IMR-90 (cell line): ENCODE data around the gene RASSF4. TPM values are rescaled to one million over a fixed set of nuclear protein-coding genes. Genes with fewer than 3 reads are reported as not detected.

ENCODE experiments used
- ATAC-seq: fragments of 200-7000 bp; cut with Tn5 transposase; 2 replicates; pipeline ENCODE4 v1.9.1; 2020; ENCODE audit warnings: low read depth, mild to moderate bottlenecking, moderate library complexity
- BruUV-seq: library from RNA; stranded (reverse); fragments of 400-500 nt; replicated peaks from 2 replicates; lab custom pipeline; 2021; lab: Mats Ljungman, UMichigan
- CTCF ChIA-PET: fragments of 300-600 bp; formaldehyde crosslinking; extraction: SDS; loops from one replicate; lab custom pipeline; 2021; ENCODE audit warnings: antibody characterized with exemption; lab: Yijun Ruan, JAX
- POLR2A ChIA-PET: fragments of 300-600 bp; sonication (Branson Sonifier 250); formaldehyde crosslinking; loops from one replicate; lab custom pipeline; 2022; ENCODE audit warnings: antibody characterized with exemption; ENCODE audit not compliant: unreplicated experiment; lab: Charles Lee
- DNase-seq: peaks from one replicate; pipeline ENCODE4 v3.0.0; 2013
- H2AFZ ChIP-seq: replicated peaks from 2 replicates; pipeline ENCODE3; 2013; ENCODE audit warnings: low read length, mild to moderate bottlenecking; ENCODE audit not compliant: poor library complexity
- H2AK5ac ChIP-seq: 2 replicates; pipeline ENCODE4 v1.6.1; 2013; ENCODE audit warnings: low read depth, low read length, inconsistent platforms
- H2AK9ac ChIP-seq: replicated peaks from 2 replicates; pipeline ENCODE3; 2013; ENCODE audit warnings: mild to moderate bottlenecking, low read depth, low read length, moderate library complexity; ENCODE audit not compliant: poor library complexity
- H2BK120ac ChIP-seq: 2 replicates; pipeline ENCODE4 v1.6.1; 2013; ENCODE audit warnings: low read depth, low read length, inconsistent platforms
- H2BK15ac ChIP-seq: 3 replicates; pipeline ENCODE4 v1.6.1; 2013; ENCODE audit warnings: low read depth, low read length, inconsistent platforms
- H2BK20ac ChIP-seq: 2 replicates; pipeline ENCODE4 v1.6.1; 2013; ENCODE audit warnings: low read depth, mild to moderate bottlenecking, inconsistent platforms, low read length, moderate library complexity
- H2BK5ac ChIP-seq: 2 replicates; pipeline ENCODE4 v1.6.1; 2013; ENCODE audit warnings: mild to moderate bottlenecking, low read depth, low read length, inconsistent platforms; ENCODE audit not compliant: poor library complexity, severe bottlenecking
- H3K14ac ChIP-seq: replicated peaks from 2 replicates; pipeline ENCODE4 v1.6.1; 2013; ENCODE audit warnings: low read depth, low read length, inconsistent platforms
- H3K18ac ChIP-seq: 2 replicates; pipeline ENCODE4 v1.6.1; 2013; ENCODE audit warnings: low read depth, low read length, control low read depth
- H3K23ac ChIP-seq: 2 replicates; pipeline ENCODE4 v1.6.1; 2013; ENCODE audit warnings: low read depth, low read length, inconsistent platforms
- H3K27ac ChIP-seq: 2 replicates; pipeline ENCODE4 v1.5.1; 2013; ENCODE audit warnings: mild to moderate bottlenecking, control low read depth, low read length; ENCODE audit not compliant: insufficient read depth
- H3K27me3 ChIP-seq: 2 replicates; pipeline ENCODE4 v1.6.1; 2013; ENCODE audit warnings: low read length; ENCODE audit not compliant: control insufficient read depth, insufficient read depth
- H3K36me3 ChIP-seq: 2 replicates; pipeline ENCODE4 v1.6.1; 2013; ENCODE audit warnings: low read length, mixed read lengths; ENCODE audit not compliant: control insufficient read depth, insufficient read depth
- H3K4ac ChIP-seq: 2 replicates; pipeline ENCODE4 v1.6.1; 2013; ENCODE audit warnings: low read depth, low read length, inconsistent platforms
- H3K4me1 ChIP-seq: 2 replicates; pipeline ENCODE4 v1.6.1; 2013; ENCODE audit warnings: low read length, mixed read lengths; ENCODE audit not compliant: control insufficient read depth, insufficient read depth
- H3K4me2 ChIP-seq: 2 replicates; pipeline ENCODE4 v1.6.1; 2013; ENCODE audit warnings: low read depth, mild to moderate bottlenecking, control low read depth, low read length, moderate library complexity
- H3K4me3 ChIP-seq: 2 replicates; pipeline ENCODE4 v1.5.1; 2013; ENCODE audit warnings: low read depth, mild to moderate bottlenecking, control low read depth, low read length, moderate library complexity; ENCODE audit not compliant: insufficient read depth
- H3K56ac ChIP-seq: 2 replicates; pipeline ENCODE4 v1.6.1; 2013; ENCODE audit warnings: low read length, inconsistent platforms; ENCODE audit not compliant: insufficient read depth; ENCODE audit errors: extremely low read depth
- H3K79me1 ChIP-seq, 2 experiments: 2 replicates each; pipeline ENCODE4 v1.6.1; 2013; ENCODE audit warnings: low read length in 2 of 2, inconsistent platforms in 1 of 2, low read depth in 1 of 2
- H3K9ac ChIP-seq: 2 replicates; pipeline ENCODE4 v1.6.1; 2013; ENCODE audit warnings: low read depth, low read length, control low read depth
- H3K9me1 ChIP-seq: 2 replicates; pipeline ENCODE4 v1.6.1; 2013; ENCODE audit warnings: low read length, inconsistent platforms; ENCODE audit not compliant: insufficient read depth
- H3K9me3 ChIP-seq: 2 replicates; pipeline ENCODE4 v1.6.1; 2013; ENCODE audit warnings: low read length; ENCODE audit not compliant: control insufficient read depth, insufficient read depth
- H4K20me1 ChIP-seq: 2 replicates; pipeline ENCODE4 v1.6.1; 2013; ENCODE audit warnings: low read length, inconsistent platforms; ENCODE audit not compliant: insufficient read depth
- H4K5ac ChIP-seq: 2 replicates; pipeline ENCODE4 v1.6.1; 2013; ENCODE audit warnings: mild to moderate bottlenecking, low read depth, low read length, control low read depth
- H4K8ac ChIP-seq, 2 experiments: 2 replicates each; pipeline ENCODE4 v1.6.1; 2013; ENCODE audit warnings: low read depth in 2 of 2, low read length in 2 of 2, control low read depth in 1 of 2, inconsistent platforms in 1 of 2
- H4K91ac ChIP-seq: 2 replicates; pipeline ENCODE4 v1.6.1; 2013; ENCODE audit warnings: low read depth, low read length, inconsistent platforms; ENCODE audit not compliant: insufficient read depth
- BHLHE40 ChIP-seq: fragments of 150-350 bp; IDR thresholded peaks from 2 replicates; pipeline ENCODE4 v1.6.1; 2016; ENCODE audit warnings: mild to moderate bottlenecking, low read depth, low read length
- CEBPB ChIP-seq: IDR thresholded peaks from 2 replicates; pipeline ENCODE4 v1.6.1; 2012; ENCODE audit warnings: low read depth, low read length, improper control_type of control experiment
- FOS ChIP-seq: fragments of 150-350 bp; IDR thresholded peaks from 2 replicates; pipeline ENCODE4 v1.6.1; 2016; ENCODE audit warnings: low read depth, low read length
- MAFK ChIP-seq: IDR thresholded peaks from 2 replicates; pipeline ENCODE4 v1.6.1; 2012; ENCODE audit warnings: low read depth, low read length, improper control_type of control experiment
- MXI1 ChIP-seq: IDR thresholded peaks from 2 replicates; pipeline ENCODE4 v1.6.1; 2012; ENCODE audit warnings: low read depth, mild to moderate bottlenecking, low read length, moderate library complexity, borderline replicate concordance
- NFE2L2 ChIP-seq: fragments of 150-350 bp; IDR thresholded peaks from 2 replicates; pipeline ENCODE4 v1.6.1; 2016; ENCODE audit warnings: low read depth, mild to moderate bottlenecking, low read length
- POLR2A ChIP-seq: IDR thresholded peaks from 2 replicates; pipeline ENCODE4 v1.6.1; 2012; ENCODE audit warnings: mild to moderate bottlenecking, low read depth, low read length
- RAD21 ChIP-seq: IDR thresholded peaks from 2 replicates; pipeline ENCODE4 v1.6.1; 2012; ENCODE audit warnings: low read length, improper control_type of control experiment
- RCOR1 ChIP-seq: IDR thresholded peaks from 2 replicates; pipeline ENCODE4 v1.6.1; 2012; ENCODE audit warnings: mild to moderate bottlenecking, low read length, improper control_type of control experiment; ENCODE audit not compliant: insufficient replicate concordance
- SMC3 ChIP-seq: fragments of 150-350 bp; IDR thresholded peaks from 2 replicates; pipeline ENCODE4 v1.6.1; 2016; ENCODE audit warnings: low read depth, mild to moderate bottlenecking, antibody characterized with exemption, low read length, moderate library complexity
- WGBS, 2 experiments: methylation state at CpG; one replicate each; pipeline versions ENCODE4 v1.1.5 to v1.1.7; 2013; ENCODE audit warnings: missing lambda C conversion rate in 2 of 2; ENCODE audit not compliant: insufficient read length in 1 of 2; ENCODE audit errors: extremely low coverage in 2 of 2; 5-methylcytosine and 5-hydroxymethylcytosine counted together
- dilution Hi-C: fragments of 300-500 bp; cut with HindIII; formaldehyde crosslinking; loops from one replicate; pipeline ENCODE4 v1.14.3; 2018; ENCODE audit warnings: low sequenced_read_pairs; ENCODE audit not compliant: unreplicated experiment
- in situ Hi-C: fragments of 300-500 bp; cut with MboI; formaldehyde crosslinking; loops from 3 replicates; pipeline ENCODE4 v1.14.3; 2019; ENCODE audit warnings: low sequenced_read_pairs, inconsistent platforms, mixed read lengths
- intact Hi-C: fragments of 100-400 bp; cut with micrococcal nuclease; formaldehyde crosslinking; loops from 2 replicates; pipeline ENCODE4 v1.10.0; 2022
- polyA plus RNA-seq, 3 experiments: library from polyadenylated mRNA; depleted of rRNA; stranded (reverse); fragments of >200 nt; gene quantifications; 2 replicates each; pipeline ENCODE4 v1.2.3, GENCODE V29; 2012; ENCODE audit warnings: low replicate concordance in 1 of 3
- total RNA-seq: library from RNA; depleted of rRNA; stranded (reverse); fragments of >200 nt; gene quantifications from 2 replicates; pipeline ENCODE4 v1.2.3, GENCODE V29; 2012
- TF ChIP-seq, protein P1 (sequence below): conservative IDR thresholded peaks from 2 replicates; pipeline ENCODE4 v1.5.1; 2012; ENCODE audit warnings: mild to moderate bottlenecking, low read depth, low read length, improper control_type of control experiment
- TF ChIP-seq, protein P2 (sequence below): fragments of 150-350 bp; IDR thresholded peaks from 2 replicates; pipeline ENCODE4 v1.6.1; 2017; ENCODE audit warnings: mild to moderate bottlenecking, antibody characterized with exemption, low read length, low read depth

RASSF4 gene
- total and polyA plus RNA-seq, 2 of the 4 experiments (the other 2 are of a cell fraction), result 5.9 to 8.6 TPM

DNA sequence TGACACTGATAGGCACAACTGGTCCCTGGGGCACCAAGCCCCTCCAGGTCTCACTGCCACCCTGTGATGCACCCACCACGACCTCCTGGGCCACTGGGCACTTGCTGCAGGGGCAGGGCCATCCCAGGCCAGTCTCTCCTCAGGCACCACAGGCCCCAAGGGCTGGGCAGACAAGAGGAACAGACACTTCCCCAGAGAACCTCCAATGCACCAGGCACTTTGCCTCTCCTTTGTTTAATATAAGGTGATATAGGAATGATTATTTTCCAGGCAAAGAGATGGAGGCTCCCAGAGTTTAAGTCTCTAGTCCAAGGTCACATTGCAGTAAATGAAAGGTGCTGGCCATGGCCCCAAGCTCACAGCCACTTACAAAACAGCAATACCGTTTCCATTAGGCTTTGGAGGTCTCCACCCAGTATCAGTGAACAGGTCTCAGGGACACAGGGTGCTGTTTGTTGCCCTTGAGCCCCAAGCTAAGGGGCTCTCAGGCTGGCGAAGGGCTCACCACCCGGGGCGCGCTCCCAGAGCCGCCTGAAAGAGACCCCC lies 14.6 kb downstream of the RASSF4 start (continued):
- TF ChIP-seq NFE2L2, result no peak

DNA sequence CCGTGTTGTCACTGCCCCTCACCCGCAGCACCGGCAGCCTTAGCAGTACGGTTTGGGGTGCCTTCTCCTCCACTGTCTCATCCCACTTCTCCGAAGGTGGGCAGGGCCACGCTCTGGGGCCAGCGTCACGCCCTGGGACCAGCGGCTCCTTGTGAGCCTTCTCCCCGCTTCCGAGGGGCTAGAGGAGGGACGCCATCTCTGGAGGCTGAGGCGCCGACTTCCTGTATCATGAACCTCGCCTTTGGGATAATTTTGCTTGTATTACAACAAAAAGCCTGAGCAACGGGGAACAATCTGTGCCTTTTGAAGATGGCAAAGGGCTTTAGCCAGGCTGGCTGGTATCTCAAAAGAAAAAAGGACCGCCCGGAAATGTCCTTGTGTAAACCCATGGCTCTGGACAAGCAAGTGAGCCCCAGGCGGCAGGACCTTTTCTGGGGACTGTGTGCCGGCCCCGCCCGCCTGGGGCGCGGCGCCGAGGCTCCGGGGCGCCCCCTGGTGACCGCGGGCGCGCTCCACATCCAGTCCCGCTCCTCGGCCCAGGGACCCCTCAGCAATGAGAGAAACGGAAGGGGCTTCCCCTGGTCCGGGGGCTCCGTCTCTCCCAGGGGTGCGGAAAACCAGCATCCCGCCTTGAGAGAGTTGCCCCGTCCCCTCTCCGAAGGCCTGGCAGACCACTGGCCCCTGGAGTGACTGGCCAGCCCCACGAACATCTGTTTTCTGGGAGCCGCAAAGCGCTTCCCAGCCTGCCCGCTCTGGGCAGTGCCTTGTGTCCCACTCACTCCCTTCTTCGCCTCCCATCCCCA lies 15.2 kb downstream of the RASSF4 start:
- peak overlapping the region; percentile 81 for H3K23ac ChIP-seq
- H3K4ac ChIP-seq, result peak overlapping the region; percentile 97
- peak overlapping the region; percentile 78 for H3K27ac ChIP-seq
- H4K20me1 ChIP-seq, result no peaks in the 10 kb centered on the region; the same call in 1 of the 2 replicates
- in situ Hi-C loops, result loop anchor here (25.0 kb wide), 4 partner anchors 1037 to 1838 kb away; partner anchors contain the start of genes CSGALNACT2 and HNRNPF
- H3K79me1 ChIP-seq, result peaks cover 3 to 56% of the 10 kb centered on the region in 2 experiments; a peak in 3 of 4 replicates
- H3K4me1 ChIP-seq, result peaks cover 41% of the 10 kb centered on the region
- peak overlapping the region; percentile 98 for H2AK9ac ChIP-seq
- WGBS, 2 experiments, result 11% methylated on average over 13 of the region's 46 CpGs; no CpG with 5 or more reads in 1 of the 2 experiments
- peak overlapping the region; percentile 96 for H4K91ac ChIP-seq
- peak; percentile 89 for ATAC-seq
- H2BK120ac ChIP-seq, result peak overlapping the region; percentile 92
- no peak for DNase-seq
- peak overlapping the region; percentile 90 for H3K14ac ChIP-seq
- peak overlapping the region; percentile 82 for H3K18ac ChIP-seq
- H4K5ac ChIP-seq, result peak overlapping the region; percentile 91
- H3K4me2 ChIP-seq, result peak overlapping the region; percentile 85
- H3K56ac ChIP-seq, result peak overlapping the region; percentile 90
- CTCF ChIA-PET, result interaction anchor here (1.0 to 1.1 kb wide), 2 partner anchors 41 to 42 kb away, joined by 3 read pairs; no protein-coding TSS in a partner anchor
- H2BK20ac ChIP-seq, result peak overlapping the region; percentile 78
- peaks cover 19% of the 10 kb centered on the region for H3K9me1 ChIP-seq
- POLR2A ChIA-PET, result no interaction called here
- no peaks in the 10 kb centered on the region for H3K27me3 ChIP-seq
- dilution Hi-C loops, result no loop called here
- intact Hi-C loops, result loop anchor here (1.0 kb wide), 1 partner anchor 43 kb away; no protein-coding TSS in a partner anchor
- H2BK5ac ChIP-seq, result peak overlapping the region; percentile 85
- H2BK15ac ChIP-seq, result peak overlapping the region; percentile 78; the same call in 2 of the 3 replicates
- H2AFZ ChIP-seq, result peak overlapping the region; percentile 98
- BruUV-seq, result no TSS peak
- peak overlapping the region; percentile 94 to 99 for H4K8ac ChIP-seq
- H3K36me3 ChIP-seq, result peaks cover 25% of the 10 kb centered on the region; the same call in 1 of the 2 replicates
- peak overlapping the region; percentile 88 for H2AK5ac ChIP-seq
- no peaks in the 10 kb centered on the region for H3K9me3 ChIP-seq
- H3K4me3 ChIP-seq, result peak overlapping the region; percentile 22
- H3K9ac ChIP-seq, result peak overlapping the region; percentile 64
- TF ChIP-seq SMC3 (peak; percentile 82), BHLHE40 (no peak), MXI1 (no peak), RCOR1 (no peak), FOS (no peak), MAFK (no peak), NFE2L2 (no peak), CEBPB (no peak), POLR2A (peak; percentile 24; the same call in 1 of the 2 replicates), RAD21 (peak; percentile 71)
- TF ChIP-seq, protein P1, sequence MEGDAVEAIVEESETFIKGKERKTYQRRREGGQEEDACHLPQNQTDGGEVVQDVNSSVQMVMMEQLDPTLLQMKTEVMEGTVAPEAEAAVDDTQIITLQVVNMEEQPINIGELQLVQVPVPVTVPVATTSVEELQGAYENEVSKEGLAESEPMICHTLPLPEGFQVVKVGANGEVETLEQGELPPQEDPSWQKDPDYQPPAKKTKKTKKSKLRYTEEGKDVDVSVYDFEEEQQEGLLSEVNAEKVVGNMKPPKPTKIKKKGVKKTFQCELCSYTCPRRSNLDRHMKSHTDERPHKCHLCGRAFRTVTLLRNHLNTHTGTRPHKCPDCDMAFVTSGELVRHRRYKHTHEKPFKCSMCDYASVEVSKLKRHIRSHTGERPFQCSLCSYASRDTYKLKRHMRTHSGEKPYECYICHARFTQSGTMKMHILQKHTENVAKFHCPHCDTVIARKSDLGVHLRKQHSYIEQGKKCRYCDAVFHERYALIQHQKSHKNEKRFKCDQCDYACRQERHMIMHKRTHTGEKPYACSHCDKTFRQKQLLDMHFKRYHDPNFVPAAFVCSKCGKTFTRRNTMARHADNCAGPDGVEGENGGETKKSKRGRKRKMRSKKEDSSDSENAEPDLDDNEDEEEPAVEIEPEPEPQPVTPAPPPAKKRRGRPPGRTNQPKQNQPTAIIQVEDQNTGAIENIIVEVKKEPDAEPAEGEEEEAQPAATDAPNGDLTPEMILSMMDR, result peak; percentile 93
- TF ChIP-seq, protein P2, sequence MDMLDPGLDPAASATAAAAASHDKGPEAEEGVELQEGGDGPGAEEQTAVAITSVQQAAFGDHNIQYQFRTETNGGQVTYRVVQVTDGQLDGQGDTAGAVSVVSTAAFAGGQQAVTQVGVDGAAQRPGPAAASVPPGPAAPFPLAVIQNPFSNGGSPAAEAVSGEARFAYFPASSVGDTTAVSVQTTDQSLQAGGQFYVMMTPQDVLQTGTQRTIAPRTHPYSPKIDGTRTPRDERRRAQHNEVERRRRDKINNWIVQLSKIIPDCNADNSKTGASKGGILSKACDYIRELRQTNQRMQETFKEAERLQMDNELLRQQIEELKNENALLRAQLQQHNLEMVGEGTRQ, result no peak
